Dermis blood vessel endothelial cell (primary cell): ENCODE data around the gene ZIC2. TPM values are rescaled to one million over a fixed set of nuclear protein-coding genes. Genes with fewer than 3 reads are reported as not detected.
"Not testable (repeated sequence)": the region's sequence is repeated elsewhere in the genome, so short reads cannot be mapped to it uniquely, and the experiment has no call there.

Source experiments
- DNase-seq: peaks from one replicate; pipeline ENCODE4 v3.0.0; 2010
- total RNA-seq: library from RNA; depleted of rRNA; stranded (reverse); fragments of >200 nt; gene quantifications from 2 replicates; pipeline ENCODE4 v1.2.3, GENCODE V29; 2014

ZIC2 gene
- total RNA-seq, result 0.47 TPM in 1 of 2 replicates, not detected in the other

GRCh38 chr13:99981735-99982035 lies at the start of gene ZIC2:
Gene ZIC2, plus strand, starts transcription at chr13:99981784. Its CDS starts 281 bp downstream, at chr13:99982065.
- no peak for DNase-seq

GRCh38 chr13:99932912-99933311 lies 48.7 kb upstream of the ZIC2 start:
- DNase-seq, result no peak

- DNase-seq, result no peak
Measured at GRCh38 chr13:99935772-99936171, 45.8 kb upstream of the ZIC2 start.

GRCh38 chr13:99938635-99939034 lies 42.9 kb upstream of the ZIC2 start:
- no peak for DNase-seq

- no peak for DNase-seq
Measured at GRCh38 chr13:99941086-99941485, 40.5 kb upstream of the ZIC2 start.

- no peak for DNase-seq
Measured at GRCh38 chr13:99941911-99942310, 39.7 kb upstream of the ZIC2 start.

GRCh38 chr13:99944102-99944501 lies 37.5 kb upstream of the ZIC2 start:
- no peak for DNase-seq

- no peak for DNase-seq
Measured at GRCh38 chr13:99944606-99945005, 37.0 kb upstream of the ZIC2 start.

- DNase-seq, result not testable (repeated sequence)
Measured at GRCh38 chr13:99945515-99945914, 36.1 kb upstream of the ZIC2 start.

GRCh38 chr13:99947666-99948065 lies 33.9 kb upstream of the ZIC2 start:
- DNase-seq, result no peak

- no peak for DNase-seq
Measured at GRCh38 chr13:99948411-99948810, 33.2 kb upstream of the ZIC2 start.

GRCh38 chr13:99948907-99949678 lies 32.5 kb upstream of the ZIC2 start:
- no peak for DNase-seq

- DNase-seq, result no peak
Measured at GRCh38 chr13:99949679-99950413, 31.7 kb upstream of the ZIC2 start.

- DNase-seq, result not testable (repeated sequence)
Measured at GRCh38 chr13:99951666-99952065, 29.9 kb upstream of the ZIC2 start.

GRCh38 chr13:99953138-99953755 lies 28.3 kb upstream of the ZIC2 start:
- no peak for DNase-seq

GRCh38 chr13:99955107-99955746 lies 26.4 kb upstream of the ZIC2 start:
- DNase-seq, result no peak

GRCh38 chr13:99955747-99956472 lies 25.7 kb upstream of the ZIC2 start:
- no peak for DNase-seq

- no peak for DNase-seq
Measured at GRCh38 chr13:99956473-99957349, 24.9 kb upstream of the ZIC2 start.

- no peak for DNase-seq
Measured at GRCh38 chr13:99958406-99959126, 23.0 kb upstream of the ZIC2 start.

GRCh38 chr13:99959127-99959539 lies 22.5 kb upstream of the ZIC2 start:
- DNase-seq, result no peak
